NOMO-1 treated with DMSO at 0.1 percent for 48 hours (cell line): Measurements from ENCODE around the gene KCNH8.

ENCODE experiments used
- DNase-seq: peaks from one replicate; lab custom pipeline; 2025; ENCODE audit not compliant: unreplicated experiment; lab: John Stamatoyannopoulos, UW

KCNH8 gene

DNA sequence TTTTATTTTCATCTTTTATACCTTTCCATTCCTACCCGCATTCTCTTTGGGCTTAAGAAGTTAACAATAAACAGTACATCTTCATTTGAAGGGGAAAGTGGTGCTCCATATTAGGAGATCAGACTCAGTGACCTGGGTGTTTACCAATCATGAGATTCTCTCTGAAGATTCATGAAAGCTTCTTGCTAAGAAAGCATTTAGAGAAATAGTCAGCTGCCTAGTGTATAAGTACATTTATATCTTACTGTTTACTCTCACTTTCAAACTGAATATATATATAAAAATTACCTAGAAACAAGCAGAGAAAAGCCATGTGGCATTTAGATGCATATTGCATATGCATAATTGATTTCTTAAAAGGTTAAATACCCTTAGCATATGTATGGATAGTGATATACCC, 100.5 kb downstream of the KCNH8 start:
- no peak for DNase-seq

DNA sequence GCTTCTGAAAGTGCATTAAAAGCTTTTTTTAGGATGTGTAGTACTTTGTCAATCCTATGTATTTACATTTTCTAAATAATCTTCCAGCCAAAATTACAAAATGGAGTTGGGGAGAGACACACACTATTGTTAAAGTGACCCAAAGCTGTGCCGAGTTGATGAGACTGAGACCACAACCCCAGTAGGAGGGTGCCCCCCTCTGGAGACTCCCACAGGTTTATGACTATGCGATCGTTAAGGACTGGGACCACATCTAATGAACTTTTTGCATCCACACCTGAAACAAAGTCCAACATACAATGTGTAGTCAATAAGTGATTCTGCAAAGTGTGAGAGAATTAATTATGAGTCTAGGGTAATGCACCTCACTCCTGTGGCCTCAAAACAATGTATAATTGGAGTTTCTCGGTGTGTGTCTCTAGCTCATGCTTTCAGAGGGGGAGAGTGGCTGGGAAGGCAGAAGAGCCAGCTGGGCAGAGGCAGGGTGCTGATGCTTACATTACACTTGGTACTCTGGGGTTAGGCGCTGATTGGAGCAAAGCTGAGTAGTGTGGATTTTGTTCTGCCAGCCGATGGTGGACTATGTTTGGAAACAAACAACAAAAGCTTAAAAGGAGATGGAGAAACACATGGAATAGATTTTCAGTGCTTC, 102.8 kb downstream of the KCNH8 start:
- no peak for DNase-seq

DNA sequence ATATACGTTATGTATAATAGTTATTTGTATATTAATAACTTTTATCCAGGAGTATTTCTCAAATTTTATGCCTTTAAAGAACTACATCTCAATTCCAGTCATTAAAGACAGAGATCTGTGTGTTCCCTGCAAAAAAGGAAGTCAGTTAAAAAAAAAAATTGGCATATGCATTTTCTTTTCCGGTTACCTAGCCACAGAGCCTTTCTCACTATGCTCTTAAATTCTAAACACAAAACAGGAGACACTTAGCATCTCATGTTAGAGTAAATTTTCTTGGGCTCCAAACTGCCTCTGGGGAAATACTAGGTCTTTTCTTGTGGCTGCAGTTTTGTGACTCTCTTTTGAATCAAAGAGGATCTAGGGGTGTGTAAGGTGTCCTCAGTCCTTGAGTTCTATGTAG, 105.9 kb downstream of the KCNH8 start:
- no peak for DNase-seq

GRCh38 chr3:19254784-19255338, 106.6 kb downstream of the KCNH8 start:
- DNase-seq = no peak

- no peak for DNase-seq
Observed at GRCh38 chr3:19256313-19256712, 108.0 kb downstream of the KCNH8 start.

GRCh38 chr3:19263606-19264005, 115.3 kb downstream of the KCNH8 start:
- DNase-seq = no peak

DNA sequence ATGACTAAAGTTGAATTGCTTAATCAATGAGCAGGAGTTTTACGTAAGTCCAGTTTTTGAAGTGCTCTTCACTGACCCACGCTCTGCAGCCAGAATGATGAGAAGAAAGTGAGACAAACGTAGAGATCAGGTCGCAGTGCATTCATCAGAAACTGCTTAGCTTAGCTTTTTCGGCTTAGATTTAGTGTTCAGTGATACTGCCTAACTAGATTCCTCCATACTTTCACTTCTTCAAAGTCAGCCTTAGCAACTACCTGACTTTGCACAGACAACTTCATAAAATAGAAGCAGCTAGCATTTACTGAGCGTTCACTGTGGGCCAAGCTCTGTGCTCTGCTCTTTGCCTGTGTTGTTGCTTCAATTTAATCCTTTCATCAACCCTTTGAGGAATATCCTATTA, 116.1 kb downstream of the KCNH8 start:
- DNase-seq = peak; percentile 12

- no peak for DNase-seq
Observed at GRCh38 chr3:19267040-19267439, 118.7 kb downstream of the KCNH8 start.

DNA sequence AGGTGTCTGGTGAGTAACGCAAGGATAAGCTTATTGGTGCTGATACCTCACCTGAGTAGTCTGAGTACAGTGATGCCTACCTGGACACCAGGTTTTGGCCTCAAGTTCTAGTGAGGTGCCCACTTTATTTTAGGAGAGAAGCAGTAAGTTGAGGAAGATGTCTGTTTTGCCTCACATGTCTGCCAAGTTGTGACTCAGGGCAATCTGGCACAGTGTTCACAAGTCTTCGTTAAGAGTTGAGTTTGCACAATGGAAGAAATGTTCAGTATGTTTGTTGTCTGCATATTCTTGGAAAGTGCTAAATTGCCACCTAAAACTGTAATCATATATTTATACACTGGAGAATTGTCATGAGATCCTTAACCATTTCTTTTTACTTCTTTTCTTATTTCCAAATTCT, 122.2 kb downstream of the KCNH8 start:
- no peak for DNase-seq

DNA sequence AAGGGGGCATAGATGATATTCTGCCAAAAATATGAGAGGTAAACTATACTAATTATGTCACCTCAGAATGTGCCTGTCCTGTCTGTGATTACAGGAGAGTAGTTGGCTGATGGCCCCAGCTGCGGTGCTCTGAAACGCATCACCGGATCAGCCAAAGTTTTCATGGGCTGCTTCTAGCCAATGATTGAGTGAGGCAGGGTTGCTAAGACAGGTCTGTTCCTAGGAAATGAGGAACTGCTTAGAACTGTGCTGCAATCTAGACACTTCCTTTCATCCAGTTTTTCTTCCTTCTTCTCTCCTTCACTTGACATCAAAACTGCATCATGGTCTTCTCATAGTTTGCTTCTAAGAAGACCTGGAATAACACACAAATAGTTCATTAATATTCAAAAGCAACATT, 124.0 kb downstream of the KCNH8 start:
- DNase-seq = peak; percentile 12

- no peak for DNase-seq
Observed at GRCh38 chr3:19273091-19273490, 124.8 kb downstream of the KCNH8 start.

- no peak for DNase-seq
Observed at GRCh38 chr3:19274576-19274975, 126.3 kb downstream of the KCNH8 start.

DNA sequence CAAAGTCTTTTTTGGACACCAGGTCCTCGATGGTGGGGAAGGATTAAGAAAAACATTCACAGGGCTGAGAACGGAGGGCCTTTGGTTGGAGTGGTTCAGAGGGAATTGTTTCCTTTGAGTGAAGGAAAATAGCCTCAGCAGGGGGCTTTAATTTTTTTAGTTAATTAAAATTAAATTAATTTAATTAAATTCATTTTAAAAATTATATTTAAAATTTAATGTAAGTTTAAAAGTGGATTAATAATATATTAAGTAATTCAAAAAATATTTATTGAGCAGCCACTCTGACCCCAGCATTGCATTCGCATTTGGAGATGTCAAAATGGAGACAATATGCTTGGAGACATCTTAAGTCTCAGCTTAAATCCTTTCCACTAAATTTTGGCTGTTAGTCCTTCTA, 136.7 kb downstream of the KCNH8 start:
- no peak for DNase-seq

- no peak for DNase-seq
Observed at GRCh38 chr3:19293295-19293694, 145.0 kb downstream of the KCNH8 start.

- no peak for DNase-seq
Observed at GRCh38 chr3:19295208-19295607, 146.9 kb downstream of the KCNH8 start.

- no peak for DNase-seq
Observed at GRCh38 chr3:19331931-19332330, 183.6 kb downstream of the KCNH8 start.

- no peak for DNase-seq
Observed at GRCh38 chr3:19334120-19334519, 185.8 kb downstream of the KCNH8 start.

DNA sequence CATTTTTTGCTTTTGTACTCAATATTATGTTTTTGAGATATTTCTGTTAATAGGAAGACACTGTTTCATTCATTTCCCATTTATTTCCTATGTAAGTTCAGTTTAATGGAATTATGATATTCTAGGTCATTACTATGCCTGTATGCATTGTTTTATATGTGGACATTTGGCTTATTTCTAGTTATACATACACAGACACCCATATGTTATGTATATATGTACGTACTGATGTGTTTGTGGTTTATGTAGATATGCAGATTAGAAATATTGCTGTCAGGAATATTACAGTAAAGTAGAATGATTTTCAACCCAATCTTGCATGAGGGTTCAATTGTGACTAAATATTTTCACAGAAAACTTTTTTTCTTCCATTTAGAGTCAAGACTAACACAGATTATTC, 190.5 kb downstream of the KCNH8 start:
- no peak for DNase-seq

DNA sequence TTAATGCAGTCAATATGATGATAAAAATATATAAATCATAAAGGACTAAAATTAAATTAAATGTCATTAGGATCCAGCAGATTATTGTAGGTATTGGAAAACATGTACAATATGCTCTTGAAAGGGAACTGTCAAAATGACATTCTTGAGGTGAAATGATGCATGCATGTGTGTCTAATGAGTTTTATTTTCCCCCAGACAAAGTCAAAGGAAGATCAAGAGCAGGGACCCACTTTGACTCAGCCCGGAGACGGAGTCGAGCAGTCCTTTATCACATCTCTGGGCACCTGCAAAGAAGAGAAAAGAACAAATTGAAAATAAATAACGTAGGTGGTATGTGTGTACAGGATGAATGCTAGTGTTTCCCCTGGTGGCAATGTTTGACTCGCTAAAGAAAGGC, 194.1 kb downstream of the KCNH8 start:
- no peak for DNase-seq

DNA sequence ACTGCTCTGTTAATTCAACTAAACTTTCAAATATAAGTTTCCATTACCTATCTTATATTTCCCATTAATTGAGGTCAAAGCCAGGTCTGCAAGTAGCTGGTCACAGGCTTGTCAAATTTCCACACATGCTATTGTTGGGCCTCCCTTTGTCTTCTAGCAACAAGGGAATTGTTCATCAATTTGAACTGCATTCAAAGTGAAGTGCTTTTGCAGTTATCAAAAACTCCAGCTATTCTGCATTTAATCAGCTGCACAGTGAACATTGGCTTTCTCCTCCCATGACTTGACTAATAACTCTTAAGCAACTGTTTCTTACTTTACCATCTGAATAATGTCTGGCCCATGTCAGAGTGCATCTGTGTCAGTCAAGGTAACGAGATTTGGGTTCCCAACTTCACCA, 198.4 kb downstream of the KCNH8 start:
- no peak for DNase-seq

DNA sequence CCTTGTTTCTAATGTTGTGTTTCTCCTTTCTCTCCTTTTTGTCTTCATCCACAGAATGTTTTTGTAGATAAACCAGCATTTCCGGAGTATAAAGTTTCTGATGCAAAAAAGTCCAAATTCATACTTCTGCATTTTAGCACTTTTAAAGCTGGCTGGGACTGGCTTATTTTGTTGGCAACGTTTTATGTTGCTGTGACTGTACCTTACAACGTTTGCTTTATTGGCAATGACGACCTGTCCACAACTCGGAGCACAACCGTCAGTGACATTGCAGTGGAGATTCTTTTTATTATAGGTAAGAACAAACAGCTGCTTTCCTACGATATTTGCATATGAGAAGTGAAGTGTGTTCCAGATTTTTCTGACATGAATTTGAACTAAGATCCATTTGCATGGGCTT, 199.4 kb downstream of the KCNH8 start:
- DNase-seq = peak; percentile 15

GRCh38 chr3:19348500-19348899, 200.2 kb downstream of the KCNH8 start:
- DNase-seq = no peak

GRCh38 chr3:19348941-19349564, 200.7 kb downstream of the KCNH8 start:
- no peak for DNase-seq
